ENCODE results near the gene GNB1L. TPM values are rescaled to one million over a fixed set of nuclear protein-coding genes. Genes with fewer than 3 reads are reported as not detected.

GNB1L gene
- total and polyA plus RNA-seq, 10 of the 15 experiments (the other 5 are each of a cell fraction or from before 2014, with no cell fraction given): 0.21 to 19.4 (median 6.8) TPM

DNA sequence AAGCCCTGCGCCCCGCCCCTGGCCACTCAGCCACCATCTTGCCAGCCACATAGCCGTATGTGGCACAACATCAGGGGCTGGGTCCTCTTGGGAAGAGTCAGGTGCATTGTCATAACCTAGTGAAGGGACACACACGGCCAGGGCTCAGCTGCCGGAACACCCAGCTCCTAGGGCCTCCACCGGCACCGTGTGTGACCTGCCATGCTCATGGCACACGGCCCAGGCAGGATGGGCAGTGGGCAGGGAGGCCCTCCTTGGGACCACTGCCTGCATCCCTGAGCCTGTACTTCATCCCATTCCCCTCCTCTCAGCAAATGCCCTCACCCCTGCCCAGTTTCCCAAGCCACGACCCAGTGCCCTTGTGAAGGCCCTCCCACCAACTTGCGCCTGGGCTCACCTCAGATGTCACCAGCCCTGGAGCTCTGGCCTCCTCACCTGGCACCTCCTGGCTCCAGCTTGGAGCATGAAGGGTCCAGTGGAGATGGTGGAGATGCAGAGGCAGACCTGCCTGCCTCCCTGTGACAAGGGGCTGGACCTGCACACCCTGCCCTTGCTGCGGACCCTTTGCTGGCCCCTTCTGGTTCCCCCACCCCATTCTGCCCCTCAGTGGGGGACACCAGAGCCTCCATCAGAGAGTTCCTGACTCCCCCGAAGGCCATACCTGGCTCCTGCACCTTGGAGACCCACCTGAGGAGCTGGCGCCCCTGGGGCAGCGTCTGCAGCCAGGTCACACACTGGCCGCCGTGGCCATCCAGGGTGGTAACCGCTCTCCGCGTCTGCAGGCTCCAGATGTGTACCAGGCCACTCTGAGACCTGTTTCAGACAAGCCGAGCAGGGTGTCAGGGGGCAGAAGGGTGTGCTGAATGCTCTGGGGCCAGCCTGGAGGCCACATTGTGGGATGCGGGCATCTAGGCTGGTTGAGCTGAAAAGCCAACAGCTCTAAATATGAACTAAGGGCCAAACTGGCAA, 34.5 kb downstream of the GNB1L start:
- intact Hi-C loops (cut with micrococcal nuclease; ENCODE audit: unreplicated experiment) (no loop called here), in situ Hi-C loops (cut with MboI) (no loop called here)
- TF ChIP-seq, protein P1, sequence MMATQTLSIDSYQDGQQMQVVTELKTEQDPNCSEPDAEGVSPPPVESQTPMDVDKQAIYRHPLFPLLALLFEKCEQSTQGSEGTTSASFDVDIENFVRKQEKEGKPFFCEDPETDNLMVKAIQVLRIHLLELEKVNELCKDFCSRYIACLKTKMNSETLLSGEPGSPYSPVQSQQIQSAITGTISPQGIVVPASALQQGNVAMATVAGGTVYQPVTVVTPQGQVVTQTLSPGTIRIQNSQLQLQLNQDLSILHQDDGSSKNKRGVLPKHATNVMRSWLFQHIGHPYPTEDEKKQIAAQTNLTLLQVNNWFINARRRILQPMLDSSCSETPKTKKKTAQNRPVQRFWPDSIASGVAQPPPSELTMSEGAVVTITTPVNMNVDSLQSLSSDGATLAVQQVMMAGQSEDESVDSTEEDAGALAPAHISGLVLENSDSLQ (IDR thresholded peaks at IDR 0.05): no peak
- TF ChIP-seq YY1 (IDR thresholded peaks at IDR 0.05; ENCODE audit: low read depth, low read length) (no peak), NR2F1 (conservative IDR thresholded peaks at IDR 0.05) (no peak), SREBF2 (IDR thresholded peaks at IDR 0.05; ENCODE audit: low read length) (no peak), DPF2 (IDR thresholded peaks at IDR 0.05) (no peak), RB1 (IDR thresholded peaks at IDR 0.05; ENCODE audit: borderline replicate concordance) (no peak), EZH2 (IDR thresholded peaks at IDR 0.05; ENCODE audit: borderline replicate concordance, control insufficient read depth, low read depth, low read length) (no peak), CBFB (IDR thresholded peaks at IDR 0.05; ENCODE audit: low read depth) (no peak), TCF7 (IDR thresholded peaks at IDR 0.05; ENCODE audit: borderline replicate concordance) (no peak), RFX5 (IDR thresholded peaks at IDR 0.05; ENCODE audit: low read depth, low read length) (no peak), MEF2B (IDR thresholded peaks at IDR 0.05; ENCODE audit: partially characterized antibody, poor library complexity, severe bottlenecking) (no peak), ZNF207 (IDR thresholded peaks at IDR 0.05; ENCODE audit: borderline replicate concordance) (no peak), RCOR1 (conservative IDR thresholded peaks at IDR 0.05; ENCODE audit: low read depth, low read length) (no peak), MYB (IDR thresholded peaks at IDR 0.05; ENCODE audit: borderline replicate concordance, low read depth, low read length) (no peak), BRCA1 (IDR thresholded peaks at IDR 0.05; ENCODE audit: low read depth, low read length) (no peak)
- TF ChIP-seq, protein P2, sequence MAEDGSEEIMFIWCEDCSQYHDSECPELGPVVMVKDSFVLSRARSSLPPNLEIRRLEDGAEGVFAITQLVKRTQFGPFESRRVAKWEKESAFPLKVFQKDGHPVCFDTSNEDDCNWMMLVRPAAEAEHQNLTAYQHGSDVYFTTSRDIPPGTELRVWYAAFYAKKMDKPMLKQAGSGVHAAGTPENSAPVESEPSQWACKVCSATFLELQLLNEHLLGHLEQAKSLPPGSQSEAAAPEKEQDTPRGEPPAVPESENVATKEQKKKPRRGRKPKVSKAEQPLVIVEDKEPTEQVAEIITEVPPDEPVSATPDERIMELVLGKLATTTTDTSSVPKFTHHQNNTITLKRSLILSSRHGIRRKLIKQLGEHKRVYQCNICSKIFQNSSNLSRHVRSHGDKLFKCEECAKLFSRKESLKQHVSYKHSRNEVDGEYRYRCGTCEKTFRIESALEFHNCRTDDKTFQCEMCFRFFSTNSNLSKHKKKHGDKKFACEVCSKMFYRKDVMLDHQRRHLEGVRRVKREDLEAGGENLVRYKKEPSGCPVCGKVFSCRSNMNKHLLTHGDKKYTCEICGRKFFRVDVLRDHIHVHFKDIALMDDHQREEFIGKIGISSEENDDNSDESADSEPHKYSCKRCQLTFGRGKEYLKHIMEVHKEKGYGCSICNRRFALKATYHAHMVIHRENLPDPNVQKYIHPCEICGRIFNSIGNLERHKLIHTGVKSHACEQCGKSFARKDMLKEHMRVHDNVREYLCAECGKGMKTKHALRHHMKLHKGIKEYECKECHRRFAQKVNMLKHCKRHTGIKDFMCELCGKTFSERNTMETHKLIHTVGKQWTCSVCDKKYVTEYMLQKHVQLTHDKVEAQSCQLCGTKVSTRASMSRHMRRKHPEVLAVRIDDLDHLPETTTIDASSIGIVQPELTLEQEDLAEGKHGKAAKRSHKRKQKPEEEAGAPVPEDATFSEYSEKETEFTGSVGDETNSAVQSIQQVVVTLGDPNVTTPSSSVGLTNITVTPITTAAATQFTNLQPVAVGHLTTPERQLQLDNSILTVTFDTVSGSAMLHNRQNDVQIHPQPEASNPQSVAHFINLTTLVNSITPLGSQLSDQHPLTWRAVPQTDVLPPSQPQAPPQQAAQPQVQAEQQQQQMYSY (CRISPR knock-in tag; IDR thresholded peaks at IDR 0.05): no peak
- ATAC-seq (no peak), FAIRE-seq (no peak), DNase-seq (ENCODE audit: low read depth, low spot score) (no peak)
- Histone ChIP-seq H3K27me3 (replicated peaks in 1 of 2; ENCODE audit: control insufficient read depth in 2 of 2, insufficient read depth in 2 of 2, low read length in 1 of 2) (no peaks in the 10 kb centered on the region), H3K79me2 (ENCODE audit: control insufficient read depth, insufficient read depth, low read length) (no peaks in the 10 kb centered on the region), H3K4me3 (no peak overlapping the region), H3K27ac (ENCODE audit: control insufficient read depth, insufficient read depth) (no peak overlapping the region), H3K4me2 (ENCODE audit: control insufficient read depth, insufficient read depth) (no peak overlapping the region), H3K36me3 (ENCODE audit: control insufficient read depth in 2 of 2, insufficient read depth in 2 of 2, low read length in 1 of 2) (no peaks in the 10 kb centered on the region; a peak in 1 of 4 replicates), H3K9me3 (replicated peaks; ENCODE audit: control insufficient read depth, insufficient read depth, low read length) (no peaks in the 10 kb centered on the region), H3K9ac (ENCODE audit: control insufficient read depth, insufficient read depth, low read length) (no peak overlapping the region), H2AFZ (ENCODE audit: control insufficient read depth, low read depth, low read length) (no peak overlapping the region), H3K4me1 (ENCODE audit: control insufficient read depth, insufficient read depth, low read length) (no peaks in the 10 kb centered on the region), H4K20me1 (ENCODE audit: control insufficient read depth, insufficient read depth) (no peaks in the 10 kb centered on the region)
- 88% methylated on average over 21 of the region's 21 CpGs for WGBS (ENCODE audit: insufficient coverage, insufficient replicate concordance, low lambda C conversion rate, missing lambda C conversion rate)
- SMC1A ChIA-PET (ENCODE audit: uncharacterized antibody, unreplicated experiment): no interaction called here
- no TSS peak for BruUV-seq (replicated peaks)
- POLR2A ChIA-PET: no interaction called here
- CTCF ChIA-PET: interaction anchor here (0.6 kb wide), 1 partner anchor 90 kb away, joined by 3 read pairs; no protein-coding TSS in a partner anchor
- RAD21 ChIA-PET (ENCODE audit: unreplicated experiment): no interaction called here

Measured in GM12878 (cell line).